HG02970 (cell line): ENCODE results near the gene TPD52L1.
"Not testable (repeated sequence)": the region's sequence is repeated elsewhere in the genome, so short reads cannot be mapped to it uniquely, and the experiment has no call there.

Source experiments
- ATAC-seq: cut with Tn5 transposase; IDR thresholded peaks from one replicate; pipeline ENCODE4 v1.9.1; 2021; ENCODE audit warnings: mild to moderate bottlenecking, moderate library complexity, moderate number of reproducible peaks; ENCODE audit not compliant: unreplicated experiment, low FRiP score

The TPD52L1 gene

GRCh38 chr6:125264476-125264875, 110.9 kb downstream of the TPD52L1 start:
- ATAC-seq = no peak

- ATAC-seq = no peak
These were observed 114.4 kb downstream of the TPD52L1 start for GRCh38 chr6:125267806-125268523.

DNA sequence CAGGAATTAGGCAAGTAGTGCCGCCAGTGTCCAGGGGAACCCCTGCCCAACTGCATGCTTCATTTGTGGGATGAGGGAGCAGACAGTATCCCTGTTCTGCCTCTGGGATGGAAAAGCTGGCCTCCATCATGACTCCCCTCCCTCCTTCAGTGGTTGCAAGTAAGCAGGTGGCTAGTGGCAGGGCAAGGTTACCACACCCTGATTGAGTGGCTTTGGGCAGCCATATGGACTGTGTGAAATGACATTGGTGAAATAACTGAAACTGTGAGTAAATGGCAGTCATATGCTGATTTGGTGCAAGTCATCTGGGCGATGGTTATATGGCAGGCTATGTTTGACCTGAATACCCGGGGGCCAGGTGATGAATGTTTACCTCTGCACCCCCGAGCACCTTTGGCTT, 115.2 kb downstream of the TPD52L1 start:
- no peak for ATAC-seq

GRCh38 chr6:125269328-125269985, 115.9 kb downstream of the TPD52L1 start:
- ATAC-seq = no peak

GRCh38 chr6:125270380-125270779, 116.8 kb downstream of the TPD52L1 start:
- no peak for ATAC-seq

DNA sequence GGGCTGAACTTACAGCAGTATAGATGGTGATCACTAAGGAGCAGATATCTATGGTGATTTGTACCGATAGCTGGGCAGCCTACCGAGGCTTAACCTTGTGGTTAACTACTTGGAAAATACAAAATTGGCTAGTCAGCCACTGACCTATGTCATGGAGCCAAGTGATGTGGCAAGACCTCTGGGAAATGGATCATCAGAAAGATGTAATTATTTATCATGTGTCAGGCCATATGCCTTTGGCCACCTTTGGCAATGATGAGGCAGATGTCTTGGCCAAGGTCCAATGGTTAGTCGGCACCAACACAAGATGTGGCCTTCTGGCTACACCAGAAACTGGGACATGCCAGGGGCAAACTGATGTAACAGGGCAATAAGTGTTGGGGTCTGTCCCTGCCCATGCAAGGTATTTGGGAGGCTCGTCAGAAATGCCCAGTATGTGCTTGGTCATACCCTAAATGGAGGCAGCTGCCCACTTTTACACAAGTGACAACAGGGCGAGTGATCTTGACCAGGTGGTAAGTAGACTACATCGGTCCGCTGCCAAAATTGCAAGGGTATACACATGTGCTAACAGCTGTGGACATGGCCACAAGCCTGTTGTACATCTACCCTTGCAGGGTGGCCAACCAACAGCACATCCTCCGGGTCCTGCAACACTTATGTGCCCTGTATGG, 118.0 kb downstream of the TPD52L1 start:
- ATAC-seq = no peak

- no peak for ATAC-seq
These were observed 119.7 kb downstream of the TPD52L1 start for GRCh38 chr6:125273251-125273650.

- ATAC-seq = no peak
These were observed 120.4 kb downstream of the TPD52L1 start for GRCh38 chr6:125273965-125274364.

DNA sequence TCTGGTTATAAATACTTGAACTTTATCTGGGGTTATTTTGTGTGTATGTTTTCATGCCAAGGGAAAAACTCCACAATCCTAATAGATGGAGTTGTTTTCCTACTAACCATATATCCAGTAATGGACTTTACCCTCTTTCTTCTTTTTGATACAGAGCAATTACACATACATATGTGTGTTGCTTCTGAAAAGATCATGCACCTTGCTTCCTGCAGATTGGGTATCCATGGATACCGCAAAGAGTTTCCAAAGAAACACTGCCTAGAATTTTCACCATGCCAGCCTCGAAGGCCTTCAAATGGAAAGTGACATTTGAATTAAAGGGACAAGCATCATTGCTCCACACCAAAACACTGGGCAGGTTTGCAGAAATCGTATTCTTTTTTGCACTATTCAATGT, 121.4 kb downstream of the TPD52L1 start:
- no peak for ATAC-seq

GRCh38 chr6:125275779-125276178, 122.2 kb downstream of the TPD52L1 start:
- no peak for ATAC-seq

- ATAC-seq = no peak
These were observed 124.3 kb downstream of the TPD52L1 start for GRCh38 chr6:125277838-125278237.

GRCh38 chr6:125279961-125280360, 126.4 kb downstream of the TPD52L1 start:
- ATAC-seq = no peak

DNA sequence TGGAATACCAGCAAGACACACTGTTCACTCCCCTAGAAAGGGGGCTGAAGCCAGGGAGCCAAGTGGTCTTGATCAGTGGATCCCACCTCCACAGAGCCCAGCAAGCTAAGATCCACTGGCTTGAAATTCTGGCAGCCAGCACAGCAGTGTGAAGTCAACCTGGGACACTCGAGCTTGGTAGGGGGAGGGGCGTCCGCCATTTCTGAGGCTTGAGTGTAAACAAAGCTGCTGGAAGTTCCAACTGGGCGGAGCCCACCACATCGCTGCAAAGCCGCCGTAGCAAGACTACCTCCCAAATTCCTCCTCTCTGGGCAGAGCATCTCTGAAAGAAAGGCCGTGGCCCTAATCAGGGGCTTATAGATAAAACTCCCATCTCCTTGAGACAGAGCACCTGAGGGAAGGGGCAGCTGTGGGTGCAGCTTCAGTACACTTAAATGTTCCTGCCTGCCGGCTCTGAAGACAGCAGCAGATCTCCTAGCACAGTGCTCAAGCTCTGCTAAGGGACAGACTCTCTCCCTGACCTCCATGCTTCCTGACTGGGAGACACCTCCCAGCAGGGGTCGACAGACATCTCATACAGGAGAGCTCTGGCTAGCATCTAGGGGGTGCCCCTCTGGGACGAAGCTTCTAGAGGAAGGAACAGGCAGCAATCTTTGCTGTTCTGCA, 126.9 kb downstream of the TPD52L1 start:
- ATAC-seq = not testable (repeated sequence)

- ATAC-seq = not testable (repeated sequence)
These were observed 128.9 kb downstream of the TPD52L1 start for GRCh38 chr6:125282470-125282869.

- ATAC-seq = no peak
These were observed 131.8 kb downstream of the TPD52L1 start for GRCh38 chr6:125285353-125285752.

DNA sequence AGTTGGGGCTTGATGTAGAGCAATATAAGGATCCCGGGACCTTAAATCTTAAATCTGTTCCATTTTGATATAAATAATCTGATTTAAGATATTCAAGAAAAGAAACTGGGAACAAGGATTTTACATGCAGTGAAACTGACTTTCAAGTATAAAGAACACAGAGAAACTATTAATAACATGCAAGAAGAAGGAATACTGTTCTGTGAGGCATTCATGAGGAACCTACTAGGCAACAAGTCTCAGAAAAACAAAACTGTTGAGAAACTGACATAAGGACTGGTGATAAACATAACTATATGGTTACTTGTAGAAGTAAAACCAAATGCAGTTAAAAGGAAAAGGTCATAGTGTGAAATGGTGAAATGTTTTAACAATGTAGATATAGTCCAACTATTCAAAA, 132.4 kb downstream of the TPD52L1 start:
- no peak for ATAC-seq

DNA sequence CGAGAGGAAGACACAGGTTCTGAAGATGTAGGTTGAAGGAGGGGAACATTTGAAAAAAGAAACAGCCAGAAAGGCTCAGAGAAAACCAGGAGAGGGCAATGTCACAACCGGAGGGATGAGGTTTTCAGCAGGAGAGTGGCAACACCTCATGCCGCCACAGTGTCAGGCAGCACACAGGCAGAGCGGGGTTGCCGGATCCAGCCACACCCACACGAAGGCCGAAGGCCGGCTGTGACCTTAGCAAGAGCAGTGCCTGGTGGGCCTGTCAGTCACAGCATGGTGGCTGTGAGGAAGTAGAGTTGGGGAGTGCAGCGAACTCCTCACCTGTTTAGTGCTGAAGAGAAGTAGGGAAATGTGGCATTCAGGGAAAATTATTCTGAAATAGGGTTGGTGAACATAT, 134.1 kb downstream of the TPD52L1 start:
- ATAC-seq = no peak

- no peak for ATAC-seq
These were observed 140.0 kb downstream of the TPD52L1 start for GRCh38 chr6:125293587-125293986.

GRCh38 chr6:125294036-125294435, 140.5 kb downstream of the TPD52L1 start:
- no peak for ATAC-seq

DNA sequence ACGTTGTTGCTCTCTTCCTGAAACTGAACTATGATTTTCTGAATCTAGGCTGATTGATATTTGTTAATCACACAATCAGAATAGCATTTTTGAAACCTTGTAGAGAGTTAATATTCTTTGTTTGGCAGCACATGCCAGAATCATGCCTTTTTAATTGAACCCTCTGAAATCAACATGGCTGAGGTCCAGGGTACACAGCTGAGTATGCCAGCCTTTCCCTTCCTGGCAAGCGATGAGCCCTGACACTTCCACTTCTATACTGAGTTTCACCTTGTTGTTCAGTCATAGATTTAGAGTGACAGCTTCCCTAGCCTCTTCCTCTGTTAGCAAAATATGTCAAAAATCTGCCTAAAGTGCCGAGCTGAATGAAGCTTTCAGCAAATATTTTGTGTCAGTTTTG, 141.4 kb downstream of the TPD52L1 start:
- no peak for ATAC-seq

GRCh38 chr6:125296471-125296870, 142.9 kb downstream of the TPD52L1 start:
- ATAC-seq = no peak
